Mononuclear cell (primary cell): ENCODE data around the gene SYAP1. TPM values are rescaled to one million over a fixed set of nuclear protein-coding genes. Genes with fewer than 3 reads are reported as not detected.
"Not testable (repeated sequence)": the region's sequence is repeated elsewhere in the genome, so short reads cannot be mapped to it uniquely, and the experiment has no call there.

Source experiments
- H3K27me3 ChIP-seq: 2 replicates; pipeline ENCODE4 v1.6.0; 2011; ENCODE audit warnings: low read length, control low read depth; ENCODE audit not compliant: insufficient read depth
- H3K4me1 ChIP-seq: 2 replicates; pipeline ENCODE4 v1.5.1; 2011; ENCODE audit warnings: mild to moderate bottlenecking, low read length, control low read depth; ENCODE audit not compliant: insufficient read depth
- H3K4me3 ChIP-seq: 2 replicates; pipeline ENCODE4 v1.5.1; 2011; ENCODE audit warnings: mild to moderate bottlenecking, low read length, moderate library complexity
- H3K9me3 ChIP-seq: 2 replicates; pipeline ENCODE4 v1.5.1; 2011; ENCODE audit warnings: low read depth, mild to moderate bottlenecking, control low read depth, low read length
- total RNA-seq: library from RNA; depleted of rRNA; stranded (reverse); fragments of >200 nt; gene quantifications from one replicate; pipeline ENCODE4 v1.2.3, GENCODE V29; 2012

Gene SYAP1
- total RNA-seq, 1 donor = 43.0 TPM

- Histone ChIP-seq H3K4me1 (no peaks in the 10 kb centered on the region), H3K4me3 (no peak overlapping the region), H3K27me3 (no peaks in the 10 kb centered on the region), H3K9me3 (no peaks in the 10 kb centered on the region)
Measured at GRCh38 chrX:16745102-16745501, 25.7 kb downstream of the SYAP1 start.

GRCh38 chrX:16745659-16746058 is 26.2 kb downstream of the SYAP1 start:
- Histone ChIP-seq H3K4me1 (no peaks in the 10 kb centered on the region), H3K9me3 (no peaks in the 10 kb centered on the region), H3K4me3 (no peak overlapping the region), H3K27me3 (no peaks in the 10 kb centered on the region)

GRCh38 chrX:16748425-16748824 is 29.0 kb downstream of the SYAP1 start:
- H3K9me3 ChIP-seq = no peaks in the 10 kb centered on the region
- no peaks in the 10 kb centered on the region for H3K4me1 ChIP-seq
- H3K4me3 ChIP-seq = no peak overlapping the region
- H3K27me3 ChIP-seq = no peaks in the 10 kb centered on the region

- H3K4me3 ChIP-seq = no peak overlapping the region
- no peaks in the 10 kb centered on the region for H3K9me3 ChIP-seq
- H3K27me3 ChIP-seq = no peaks in the 10 kb centered on the region
- no peaks in the 10 kb centered on the region for H3K4me1 ChIP-seq
Measured at GRCh38 chrX:16750136-16750535, 30.7 kb downstream of the SYAP1 start.

- no peaks in the 10 kb centered on the region for H3K9me3 ChIP-seq
- no peak overlapping the region for H3K4me3 ChIP-seq
- H3K4me1 ChIP-seq = no peaks in the 10 kb centered on the region
- no peaks in the 10 kb centered on the region for H3K27me3 ChIP-seq
Measured at GRCh38 chrX:16754019-16754418, 34.6 kb downstream of the SYAP1 start.

- no peaks in the 10 kb centered on the region for H3K27me3 ChIP-seq
Measured at GRCh38 chrX:16756724-16757123, 37.3 kb downstream of the SYAP1 start.

GRCh38 chrX:16761500-16761899 is 42.1 kb downstream of the SYAP1 start:
- not testable (repeated sequence) for H3K9me3 ChIP-seq, H3K27me3 ChIP-seq, H3K4me3 ChIP-seq, H3K4me1 ChIP-seq

More at GRCh38 chrX:16756724-16757123, 37.3 kb downstream of the SYAP1 start:
- H3K4me1 ChIP-seq = no peaks in the 10 kb centered on the region
- no peak overlapping the region for H3K4me3 ChIP-seq
- H3K9me3 ChIP-seq = no peaks in the 10 kb centered on the region

GRCh38 chrX:16762579-16762978 is 43.2 kb downstream of the SYAP1 start:
- Histone ChIP-seq H3K9me3 (no peaks in the 10 kb centered on the region), H3K4me3 (no peak overlapping the region), H3K4me1 (no peaks in the 10 kb centered on the region), H3K27me3 (no peaks in the 10 kb centered on the region)

GRCh38 chrX:16765594-16765993 is 46.2 kb downstream of the SYAP1 start:
- H3K4me3 ChIP-seq = no peak overlapping the region
- no peaks in the 10 kb centered on the region for H3K4me1 ChIP-seq
- H3K9me3 ChIP-seq = no peaks in the 10 kb centered on the region
- no peaks in the 10 kb centered on the region for H3K27me3 ChIP-seq

- Histone ChIP-seq H3K4me1 (no peaks in the 10 kb centered on the region), H3K4me3 (no peak overlapping the region), H3K9me3 (no peaks in the 10 kb centered on the region), H3K27me3 (no peaks in the 10 kb centered on the region)
Measured at GRCh38 chrX:16770970-16771482, 51.6 kb downstream of the SYAP1 start.

GRCh38 chrX:16771483-16772398 is 52.3 kb downstream of the SYAP1 start:
- Histone ChIP-seq H3K27me3 (no peaks in the 10 kb centered on the region), H3K9me3 (no peaks in the 10 kb centered on the region), H3K4me1 (no peaks in the 10 kb centered on the region), H3K4me3 (no peak overlapping the region)

- Histone ChIP-seq H3K27me3 (no peaks in the 10 kb centered on the region), H3K4me1 (no peaks in the 10 kb centered on the region), H3K9me3 (no peaks in the 10 kb centered on the region), H3K4me3 (no peak overlapping the region)
Measured at GRCh38 chrX:16772460-16772859, 53.0 kb downstream of the SYAP1 start.

GRCh38 chrX:16774746-16775145 is 55.3 kb downstream of the SYAP1 start:
- Histone ChIP-seq H3K4me3 (no peak overlapping the region), H3K27me3 (no peaks in the 10 kb centered on the region), H3K9me3 (no peaks in the 10 kb centered on the region), H3K4me1 (no peaks in the 10 kb centered on the region)

- H3K9me3 ChIP-seq = no peaks in the 10 kb centered on the region
- H3K4me1 ChIP-seq = no peaks in the 10 kb centered on the region
- no peaks in the 10 kb centered on the region for H3K27me3 ChIP-seq
- H3K4me3 ChIP-seq = no peak overlapping the region
Measured at GRCh38 chrX:16778545-16778944, 59.1 kb downstream of the SYAP1 start.

GRCh38 chrX:16778993-16779392 is 59.6 kb downstream of the SYAP1 start:
- H3K27me3 ChIP-seq = no peaks in the 10 kb centered on the region
- no peaks in the 10 kb centered on the region for H3K4me1 ChIP-seq
- no peak overlapping the region for H3K4me3 ChIP-seq
- H3K9me3 ChIP-seq = no peaks in the 10 kb centered on the region

- H3K4me1 ChIP-seq, H3K4me3 ChIP-seq, H3K9me3 ChIP-seq, H3K27me3 ChIP-seq: not testable (repeated sequence)
Measured at GRCh38 chrX:16779815-16780214, 60.4 kb downstream of the SYAP1 start.
